NT2/D1 (cell line): ENCODE results near the gene HHIP.

ENCODE experiments used
- DNase-seq: peaks from one replicate; pipeline ENCODE4 v3.0.0-alpha.2; 2011; ENCODE audit warnings: low read depth, low spot score
- H3K27me3 ChIP-seq: 2 replicates; pipeline ENCODE4 v1.6.0; 2011; ENCODE audit warnings: mild to moderate bottlenecking; ENCODE audit not compliant: insufficient read length, insufficient read depth
- H3K36me3 ChIP-seq: 2 replicates; pipeline ENCODE4 v1.6.1; 2011; ENCODE audit warnings: mild to moderate bottlenecking, low read length, mixed read lengths; ENCODE audit not compliant: insufficient read depth, insufficient read length
- H3K4me1 ChIP-seq: 2 replicates; pipeline ENCODE4 v1.5.1; 2011; ENCODE audit not compliant: insufficient read depth, insufficient read length
- H3K4me3 ChIP-seq: 2 replicates; pipeline ENCODE4 v1.5.1; 2011; ENCODE audit warnings: low read depth; ENCODE audit not compliant: insufficient read length
- H3K9ac ChIP-seq: 2 replicates; pipeline ENCODE4 v1.6.0; 2011; ENCODE audit warnings: low read depth; ENCODE audit not compliant: insufficient read length
- H3K9me3 ChIP-seq: 2 replicates; pipeline ENCODE4 v1.5.1; 2011; ENCODE audit warnings: mild to moderate bottlenecking, low read length; ENCODE audit not compliant: insufficient read depth
- SUZ12 ChIP-seq: IDR thresholded peaks from 2 replicates; pipeline ENCODE4 v1.6.1; 2011; ENCODE audit not compliant: insufficient read length, insufficient read depth; ENCODE audit errors: extremely low read depth
- YY1 ChIP-seq: IDR thresholded peaks from 2 replicates; pipeline ENCODE4 v1.6.1; 2011; ENCODE audit not compliant: insufficient read length, insufficient read depth
- ZNF274 ChIP-seq: IDR thresholded peaks from 2 replicates; pipeline ENCODE4 v1.6.1; 2011; ENCODE audit warnings: mild to moderate bottlenecking, low read depth, low read length

Gene HHIP

DNA sequence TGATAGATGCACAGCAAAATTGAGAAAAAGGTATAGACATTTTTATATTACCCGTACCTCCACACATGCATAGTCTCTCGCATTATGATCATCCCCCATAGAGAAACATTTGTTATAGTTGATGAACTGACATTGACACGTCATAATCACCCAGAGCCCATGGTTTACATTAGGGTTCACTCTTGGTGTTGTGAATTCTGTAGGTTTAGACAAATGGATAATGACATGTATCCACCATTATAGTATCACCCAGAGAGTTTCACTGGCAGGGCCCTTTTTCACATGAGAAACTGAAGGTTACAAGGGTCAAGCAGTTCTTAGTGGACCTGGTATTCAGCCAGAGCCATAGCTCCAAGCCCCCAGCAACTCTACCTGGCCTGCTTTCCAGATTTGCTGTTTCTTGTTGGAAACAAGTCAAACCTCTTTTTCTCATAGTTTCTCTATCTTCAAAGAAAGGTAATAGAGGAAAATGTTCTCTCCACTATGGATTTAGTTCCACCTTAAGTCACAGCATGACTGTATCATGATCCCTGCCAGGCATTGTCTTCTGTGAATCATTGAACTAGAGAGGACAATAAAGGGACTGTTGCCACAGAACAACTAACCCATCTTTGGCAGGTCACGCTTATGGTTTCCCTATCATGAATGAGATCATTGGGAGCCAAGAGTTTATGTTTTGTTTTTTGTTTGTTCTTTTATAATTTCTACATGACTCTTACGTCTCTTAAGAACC lies 64.0 kb downstream of the HHIP start:
- Histone ChIP-seq H3K4me1 (no peaks in the 10 kb centered on the region), H3K27me3 (no peaks in the 10 kb centered on the region), H3K4me3 (no peak overlapping the region), H3K9ac (no peak overlapping the region), H3K36me3 (no peaks in the 10 kb centered on the region), H3K9me3 (no peaks in the 10 kb centered on the region)
- no peak for TF ChIP-seq SUZ12
- no peak for TF ChIP-seq ZNF274
- no peak for TF ChIP-seq YY1
- no peak for DNase-seq

DNA sequence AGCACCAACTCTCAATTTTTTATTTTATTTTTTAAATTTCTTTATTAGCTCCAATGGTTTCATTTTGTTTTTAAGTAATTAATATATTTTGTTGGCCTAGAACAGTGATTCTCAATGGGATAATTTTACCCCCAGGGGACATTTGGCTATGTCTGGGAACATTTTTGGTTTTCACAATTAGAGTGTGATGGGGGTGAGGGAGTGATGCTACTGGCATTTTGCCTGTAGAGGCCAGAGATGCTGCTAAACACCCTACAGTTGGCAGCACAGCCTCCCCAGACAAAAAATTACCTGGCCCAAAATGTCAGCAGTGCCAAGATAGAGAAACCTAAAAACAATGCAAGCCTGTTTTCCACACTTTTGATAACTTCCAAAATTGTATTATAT lies 64.6 kb downstream of the HHIP start:
- no peak for DNase-seq
- Histone ChIP-seq H3K9ac (no peak overlapping the region), H3K4me3 (no peak overlapping the region), H3K4me1 (no peaks in the 10 kb centered on the region), H3K36me3 (no peaks in the 10 kb centered on the region), H3K27me3 (no peaks in the 10 kb centered on the region), H3K9me3 (no peaks in the 10 kb centered on the region)
- TF ChIP-seq ZNF274 = no peak
- TF ChIP-seq YY1 = no peak
- TF ChIP-seq SUZ12 = no peak

DNA sequence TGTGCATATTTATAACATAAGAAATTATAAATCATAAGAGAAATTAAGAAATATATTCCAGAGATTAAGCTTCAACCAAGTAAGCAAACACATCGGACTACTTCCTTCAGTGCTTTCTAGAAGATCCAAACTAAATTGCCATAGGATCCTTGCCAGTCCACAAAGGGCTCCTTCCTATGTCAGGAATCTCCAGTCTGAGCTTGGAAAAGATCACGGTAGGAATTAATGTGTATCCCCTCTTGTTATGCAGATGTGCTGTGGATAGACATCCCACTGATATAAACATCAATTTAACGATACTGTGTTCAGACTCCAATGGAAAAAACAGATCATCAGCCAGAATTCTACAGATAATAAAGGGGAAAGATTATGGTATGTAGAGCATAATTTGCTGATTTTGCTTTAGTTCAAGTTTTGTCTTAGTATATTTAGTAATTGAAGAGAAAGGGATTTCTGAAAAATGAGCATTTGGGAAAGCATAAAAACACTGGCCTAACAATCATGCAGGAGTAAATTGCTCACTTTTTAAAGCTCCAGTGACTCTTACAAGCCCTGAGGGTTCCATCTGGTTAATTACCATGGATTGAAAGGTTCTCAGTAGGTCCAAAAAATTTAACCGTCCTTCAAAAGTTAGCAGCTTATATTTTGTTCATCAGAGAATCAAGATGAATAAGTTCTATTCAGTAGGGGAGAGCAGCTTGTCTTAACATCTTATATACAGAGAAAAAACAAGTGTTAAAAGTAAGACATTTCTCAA lies 65.9 kb downstream of the HHIP start:
- H3K9ac ChIP-seq = no peak overlapping the region
- no peak for TF ChIP-seq ZNF274
- DNase-seq = no peak

DNA sequence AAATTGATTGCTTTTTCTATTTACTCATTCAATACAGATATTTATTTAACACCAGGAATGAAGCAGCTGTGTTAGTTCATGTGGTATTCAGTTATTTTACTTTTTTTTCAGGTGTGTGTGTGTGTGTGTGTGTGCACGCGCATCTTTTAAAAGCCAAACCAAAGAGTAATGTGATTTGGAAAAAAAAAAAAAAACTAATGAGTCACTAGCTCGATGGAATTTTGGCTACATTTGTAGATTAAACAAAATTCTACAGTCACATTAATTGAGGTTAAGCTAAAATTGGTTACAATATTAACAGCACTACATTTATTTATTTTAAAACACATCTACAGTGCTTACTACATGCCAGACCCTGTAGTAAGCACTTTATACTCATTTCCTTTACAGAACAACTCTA lies 66.8 kb downstream of the HHIP start:
- no peak for DNase-seq
- Histone ChIP-seq H3K9ac (no peak overlapping the region), H3K36me3 (no peaks in the 10 kb centered on the region), H3K4me3 (no peak overlapping the region), H3K9me3 (no peaks in the 10 kb centered on the region), H3K27me3 (no peaks in the 10 kb centered on the region), H3K4me1 (no peaks in the 10 kb centered on the region)
- TF ChIP-seq ZNF274 = no peak
- TF ChIP-seq YY1 = no peak

More for the DNA sequence above, 65.9 kb downstream of the HHIP start:
- Histone ChIP-seq H3K9me3 (no peaks in the 10 kb centered on the region), H3K27me3 (no peaks in the 10 kb centered on the region), H3K4me3 (no peak overlapping the region), H3K36me3 (no peaks in the 10 kb centered on the region), H3K4me1 (no peaks in the 10 kb centered on the region)

DNA sequence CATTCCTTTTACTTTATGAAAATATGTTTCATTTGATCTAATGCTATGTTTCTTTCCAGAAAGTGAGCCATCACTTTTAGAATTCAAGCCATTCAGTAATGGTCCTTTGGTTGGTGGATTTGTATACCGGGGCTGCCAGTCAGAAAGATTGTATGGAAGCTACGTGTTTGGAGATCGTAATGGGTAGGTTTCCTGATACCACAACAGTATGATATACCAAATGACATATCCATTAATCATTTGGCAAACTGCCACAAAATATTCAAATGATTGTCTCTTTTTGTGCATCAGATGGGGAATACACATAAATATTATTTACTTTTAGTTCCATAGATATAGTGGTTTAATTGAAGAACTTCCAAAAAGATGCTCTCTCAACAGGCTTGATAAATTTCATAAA lies 68.2 kb downstream of the HHIP start:
- Histone ChIP-seq H3K4me1 (no peaks in the 10 kb centered on the region), H3K36me3 (no peaks in the 10 kb centered on the region), H3K4me3 (no peak overlapping the region), H3K27me3 (no peaks in the 10 kb centered on the region), H3K9ac (no peak overlapping the region), H3K9me3 (no peaks in the 10 kb centered on the region)
- TF ChIP-seq SUZ12 (no peak), YY1 (no peak), ZNF274 (no peak)
- DNase-seq = no peak

DNA sequence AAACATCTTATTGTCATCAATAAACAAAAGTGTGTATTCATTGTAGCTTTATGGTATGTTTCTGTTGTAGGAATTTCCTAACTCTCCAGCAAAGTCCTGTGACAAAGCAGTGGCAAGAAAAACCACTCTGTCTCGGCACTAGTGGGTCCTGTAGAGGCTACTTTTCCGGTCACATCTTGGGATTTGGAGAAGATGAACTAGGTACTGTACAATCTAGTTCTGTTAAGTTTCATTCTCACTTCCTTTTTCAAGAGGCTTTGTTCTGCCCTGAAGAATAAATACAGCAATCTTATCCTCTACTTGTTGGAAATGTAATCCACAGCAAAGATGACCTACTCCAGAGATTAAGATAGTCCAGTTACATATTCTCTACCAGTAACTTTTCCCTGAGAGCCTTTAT lies 69.3 kb downstream of the HHIP start:
- TF ChIP-seq YY1 (no peak), ZNF274 (no peak), SUZ12 (no peak)

DNA sequence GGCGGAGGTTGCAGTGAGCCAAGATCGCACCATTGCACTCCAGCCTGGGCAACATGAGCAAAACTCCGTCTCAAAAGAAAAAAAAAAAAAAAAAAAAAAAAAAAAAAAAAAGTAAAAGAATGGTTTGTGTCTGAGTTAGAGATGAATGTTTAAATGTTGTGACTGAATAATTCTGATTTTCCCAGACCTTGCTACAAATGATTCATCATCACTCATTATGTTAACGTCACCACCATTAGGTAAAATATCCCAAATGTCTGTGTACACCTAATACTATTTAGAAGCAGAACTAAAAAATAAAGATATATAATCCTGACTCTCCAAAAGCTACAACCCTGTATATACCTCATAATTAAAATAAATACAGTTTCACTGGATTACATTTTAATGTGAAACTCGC lies 70.8 kb downstream of the HHIP start:
- Histone ChIP-seq H3K9me3 (no peaks in the 10 kb centered on the region), H3K4me3 (no peak overlapping the region), H3K9ac (no peak overlapping the region), H3K27me3 (no peaks in the 10 kb centered on the region), H3K4me1 (no peaks in the 10 kb centered on the region), H3K36me3 (no peaks in the 10 kb centered on the region)
- no peak for TF ChIP-seq SUZ12
- no peak for TF ChIP-seq YY1
- no peak for TF ChIP-seq ZNF274
- DNase-seq = no peak

More for the DNA sequence above, 69.3 kb downstream of the HHIP start:
- no peak for DNase-seq
- Histone ChIP-seq H3K36me3 (no peaks in the 10 kb centered on the region), H3K4me1 (no peaks in the 10 kb centered on the region), H3K9me3 (no peaks in the 10 kb centered on the region), H3K4me3 (no peak overlapping the region), H3K9ac (no peak overlapping the region), H3K27me3 (no peaks in the 10 kb centered on the region)
